DOHH2 (cell line): ENCODE results near the gene ATXN2.
"Not testable (repeated sequence)": the region's sequence is repeated elsewhere in the genome, so short reads cannot be mapped to it uniquely, and the experiment has no call there.

Source experiments
- CTCF ChIP-seq: fragments of 200-600 bp; sonication (generic); IDR thresholded peaks from one replicate; pipeline ENCODE4 v1.5.1; 2014; ENCODE audit warnings: antibody characterized with exemption, mild to moderate bottlenecking, low read depth, low read length; ENCODE audit not compliant: poor library complexity, severe bottlenecking
- EZH2phosphoT487 ChIP-seq: fragments of 200-600 bp; sonication (generic); IDR thresholded peaks from 2 replicates; pipeline ENCODE4 v1.6.1; 2017; ENCODE audit warnings: borderline replicate concordance, mild to moderate bottlenecking, antibody characterized with exemption, low read length, moderate library complexity, mixed read lengths

DNA sequence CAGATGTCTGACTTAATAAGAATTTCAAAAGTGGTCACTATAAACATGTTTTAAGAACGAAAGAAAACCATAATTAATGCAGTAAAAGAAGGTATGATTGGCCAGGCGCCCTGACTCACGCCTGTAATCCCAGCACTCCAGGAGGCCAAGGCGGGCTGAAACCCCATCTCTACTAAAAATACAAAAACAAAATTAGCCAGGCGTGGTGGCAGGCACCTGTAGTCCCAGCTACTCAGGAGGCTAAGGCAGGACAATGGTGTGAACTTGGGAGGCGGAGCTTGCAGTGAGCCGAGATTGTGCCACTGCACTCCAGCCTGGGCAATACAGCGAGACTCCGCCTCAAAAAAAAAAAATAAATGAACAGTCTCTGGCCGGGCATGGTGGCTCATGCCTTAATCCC is 38.3 kb downstream of the ATXN2 start:
- not testable (repeated sequence) for TF ChIP-seq EZH2phosphoT487, CTCF
